Activated CD8-positive, alpha-beta memory T cell treated with anti-CD3 and anti-CD28 coated beads for 48 hours (primary cell): Measurements from ENCODE around the gene POMP.
"Not testable (repeated sequence)": the region's sequence is repeated elsewhere in the genome, so short reads cannot be mapped to it uniquely, and the experiment has no call there.

Experiments used
- DNase-seq, 3 experiments: peaks; one replicate each; pipeline ENCODE4 v3.0.0-alpha.2; 2020; ENCODE audit warnings: low read depth in 2 of 3, low spot score in 2 of 3

The POMP gene

GRCh38 chr13:28693605-28694491 is 34.9 kb downstream of the POMP start:
- not testable (repeated sequence) for DNase-seq

DNA sequence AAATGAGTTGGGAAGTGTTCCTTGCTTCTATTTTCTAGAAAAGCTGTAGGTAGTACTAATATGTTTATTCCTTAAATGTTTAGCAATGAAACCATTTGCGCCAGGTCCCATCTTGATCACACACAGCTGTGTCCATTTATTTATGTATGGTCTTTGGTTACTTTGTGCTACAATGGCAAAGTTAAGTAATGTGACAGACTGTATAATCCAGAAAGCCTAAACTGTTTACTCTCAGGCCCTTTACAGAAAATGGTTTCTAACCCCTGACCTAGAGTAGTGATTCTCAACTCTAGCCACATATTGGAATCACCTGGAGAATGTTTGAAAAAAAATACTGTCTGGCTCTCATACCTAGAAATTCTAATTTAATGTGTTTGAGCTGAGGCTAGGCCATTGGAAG is 38.5 kb downstream of the POMP start:
- no peak for DNase-seq

GRCh38 chr13:28699246-28699645 is 40.3 kb downstream of the POMP start:
- no peak for DNase-seq

DNA sequence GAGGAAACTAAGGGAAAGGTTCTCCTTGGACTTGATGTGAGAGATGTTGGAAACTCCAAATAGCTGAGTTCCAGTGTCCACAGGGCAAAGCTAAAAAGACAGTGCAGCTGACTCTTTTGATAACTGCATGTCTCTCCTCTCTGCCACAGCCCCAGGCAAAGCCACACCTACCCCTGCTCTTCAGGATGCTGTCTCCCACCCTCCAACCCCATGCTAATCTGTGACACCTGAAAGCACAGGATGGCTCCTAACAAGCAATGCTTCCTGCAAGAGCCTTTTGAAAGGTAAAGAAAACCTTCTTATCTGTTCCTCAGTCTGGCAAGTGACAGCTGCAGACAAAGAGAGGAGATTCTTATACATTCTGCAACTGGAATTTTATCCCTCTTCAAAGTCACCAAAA is 45.4 kb downstream of the POMP start:
- DNase-seq, result no peak

GRCh38 chr13:28704919-28705318 is 46.0 kb downstream of the POMP start:
- no peak for DNase-seq

- DNase-seq, result no peak
Observed at GRCh38 chr13:28705461-28706083, 46.6 kb downstream of the POMP start.

- no peak for DNase-seq
Observed at GRCh38 chr13:28707629-28708427, 48.9 kb downstream of the POMP start.

- no peak for DNase-seq
Observed at GRCh38 chr13:28710161-28710560, 51.2 kb downstream of the POMP start.

GRCh38 chr13:28714651-28715050 is 55.7 kb downstream of the POMP start:
- DNase-seq, result no peak

DNA sequence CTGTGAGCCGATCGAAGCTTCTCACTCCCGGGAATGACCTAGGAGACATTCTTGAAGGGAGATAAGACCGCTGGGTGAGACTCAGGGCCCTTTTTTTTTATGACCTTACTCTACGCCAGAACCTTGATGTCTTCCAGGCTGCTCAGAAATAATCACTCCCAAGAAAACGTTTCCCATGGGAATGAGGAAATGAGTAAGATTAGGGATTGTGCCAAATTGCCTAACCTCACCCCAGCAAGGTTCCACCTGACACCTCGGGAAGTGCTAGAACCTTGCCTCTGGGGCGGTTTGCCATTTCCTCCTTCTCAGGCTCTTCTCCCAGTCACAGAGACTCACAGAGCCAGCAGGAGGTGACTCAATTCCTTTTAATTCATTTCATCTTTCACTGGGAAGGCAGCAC is 57.6 kb downstream of the POMP start:
- no peak for DNase-seq

DNA sequence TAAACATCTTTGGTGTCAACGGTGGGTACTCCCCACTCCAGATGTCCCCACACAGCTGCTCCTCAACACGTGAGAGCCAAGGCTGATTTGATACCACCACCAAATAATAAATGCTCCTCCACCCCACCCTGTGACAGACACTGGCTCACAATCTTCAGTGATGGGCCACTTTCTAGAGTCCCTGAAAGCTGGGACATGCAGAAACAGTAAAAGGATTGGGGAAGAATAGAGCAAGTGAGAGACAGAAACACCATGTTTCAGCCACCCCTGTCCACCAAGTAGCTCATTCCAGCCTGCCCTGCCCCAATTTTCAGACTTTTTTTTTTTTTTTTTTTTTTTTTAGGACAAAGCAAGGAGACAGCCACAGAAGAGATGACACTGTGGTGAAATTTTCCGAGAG is 58.2 kb downstream of the POMP start:
- no peak for DNase-seq

DNA sequence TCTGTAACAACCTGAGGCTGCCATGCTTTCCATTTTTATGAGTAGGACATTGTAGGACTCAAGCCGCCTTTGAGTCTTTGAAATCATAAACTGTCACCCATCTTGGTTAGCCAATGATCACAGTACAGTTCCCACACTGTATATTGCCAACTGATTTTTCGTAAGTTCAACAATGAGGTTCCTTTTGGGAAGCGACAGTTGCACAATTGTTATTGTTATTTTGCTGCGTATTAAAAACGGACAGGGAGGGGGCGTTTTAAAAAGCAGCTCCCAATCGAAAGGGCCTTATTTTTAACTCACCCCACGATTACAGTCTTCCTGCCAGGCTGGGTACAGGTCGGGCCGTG is 59.2 kb downstream of the POMP start:
- peak in 1 of 3 experiments; percentile 4 for DNase-seq

DNA sequence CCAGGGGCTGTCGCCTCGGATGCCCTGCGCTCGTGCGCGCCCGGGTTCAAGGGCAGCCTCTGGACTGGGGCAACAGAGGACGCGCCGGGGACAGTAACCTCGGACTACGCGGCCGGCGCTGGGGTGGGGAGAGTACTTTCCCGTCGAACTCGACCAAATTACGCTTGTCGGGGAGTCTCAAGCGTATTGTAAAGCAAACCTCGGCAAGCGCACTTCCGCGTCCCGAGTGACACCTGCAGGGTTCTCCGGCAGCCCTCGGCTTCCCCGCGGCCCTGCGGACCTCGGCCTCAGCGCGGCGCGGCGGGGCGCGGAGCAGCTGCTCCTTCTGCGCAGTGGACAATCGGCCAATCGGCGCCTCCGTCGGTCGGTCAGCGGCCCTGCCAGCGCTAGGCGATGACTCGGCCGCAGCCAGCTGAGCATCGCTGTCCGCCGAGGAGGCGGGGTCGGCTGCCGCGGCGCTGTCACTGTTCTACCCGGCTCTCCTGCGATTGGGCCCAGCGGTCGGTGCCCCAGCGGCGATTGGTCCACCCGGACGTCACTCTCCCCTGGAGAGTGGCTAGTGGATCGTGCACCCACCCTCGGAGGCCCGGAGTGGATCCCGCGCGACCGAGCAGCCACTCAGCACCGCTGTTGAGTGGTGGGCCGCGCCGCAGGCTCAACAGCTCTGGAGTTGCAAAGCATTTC is 59.8 kb downstream of the POMP start, which contains the start of gene SLC46A3:
Gene SLC46A3, minus strand, starts transcription at position 428 of the 684 bp plus-strand sequence. CDS start 972 bp downstream, outside the sequence.
- peak; percentile 84 to 92 (median 90) for DNase-seq

GRCh38 chr13:28719227-28720055 is 60.5 kb downstream of the POMP start:
- DNase-seq, result no peak

- DNase-seq, result no peak
Observed at GRCh38 chr13:28723806-28724205, 64.9 kb downstream of the POMP start.

- DNase-seq, result no peak
Observed at GRCh38 chr13:28725046-28725610, 66.2 kb downstream of the POMP start.
